Osteoblast (primary cell): ENCODE data around the gene CACNG8. TPM values are rescaled to one million over a fixed set of nuclear protein-coding genes. Genes with fewer than 3 reads are reported as not detected.

Experiments
- DNase-seq: peaks from one replicate; pipeline ENCODE4 v3.0.0; 2011; ENCODE audit warnings: low spot score, mixed read lengths; ENCODE audit not compliant: insufficient read length; ENCODE audit errors: missing footprints
- H2AFZ ChIP-seq: 2 replicates; pipeline ENCODE4 v1.6.0; 2011; ENCODE audit warnings: mild to moderate bottlenecking, low read length
- H3K27ac ChIP-seq: 2 replicates; pipeline ENCODE4 v1.5.1; 2011; ENCODE audit warnings: mild to moderate bottlenecking, low read depth, low read length, moderate library complexity
- H3K27me3 ChIP-seq: 2 replicates; pipeline ENCODE4 v1.6.0; 2012; ENCODE audit warnings: mild to moderate bottlenecking, control low read depth, inconsistent platforms, low read length, moderate library complexity; ENCODE audit not compliant: insufficient read depth
- H3K36me3 ChIP-seq: 2 replicates; pipeline ENCODE4 v1.5.1; 2011; ENCODE audit warnings: mild to moderate bottlenecking, low read length, control low read depth, moderate library complexity; ENCODE audit not compliant: insufficient read depth
- H3K4me1 ChIP-seq: 2 replicates; pipeline ENCODE4 v1.5.1; 2011; ENCODE audit warnings: mild to moderate bottlenecking, low read length, control low read depth, moderate library complexity; ENCODE audit not compliant: insufficient read depth
- H3K4me2 ChIP-seq: 2 replicates; pipeline ENCODE4 v1.6.0; 2011; ENCODE audit warnings: mild to moderate bottlenecking, low read length; ENCODE audit not compliant: insufficient read depth
- H3K4me3 ChIP-seq: fragments of 200-600 bp; sonication (generic); 3 replicates; pipeline ENCODE4 v1.5.1; 2012; ENCODE audit warnings: mild to moderate bottlenecking, low read length, inconsistent platforms; ENCODE audit not compliant: insufficient read depth
- H3K79me2 ChIP-seq: 2 replicates; pipeline ENCODE4 v1.6.0; 2012; ENCODE audit warnings: mild to moderate bottlenecking, low read length, control low read depth, inconsistent platforms; ENCODE audit not compliant: insufficient read depth
- H3K9me3 ChIP-seq: 2 replicates; pipeline ENCODE4 v1.5.1; 2011; ENCODE audit warnings: low read depth, low read length, control low read depth
- H4K20me1 ChIP-seq: 2 replicates; pipeline ENCODE4 v1.6.0; 2012; ENCODE audit warnings: mild to moderate bottlenecking, low read length, control low read depth; ENCODE audit not compliant: insufficient read depth
- total RNA-seq: library from RNA; depleted of rRNA; stranded (reverse); fragments of >200 nt; gene quantifications from 2 replicates; pipeline ENCODE4 v1.2.3, GENCODE V29; 2012
- TF ChIP-seq, protein P1 (sequence below): IDR thresholded peaks from 2 replicates; pipeline ENCODE4 v1.5.1; 2011; ENCODE audit warnings: mild to moderate bottlenecking, low read depth, low read length, moderate library complexity; ENCODE audit errors: extremely low read depth

The CACNG8 gene
- total RNA-seq, 1 donor: not detected

DNA sequence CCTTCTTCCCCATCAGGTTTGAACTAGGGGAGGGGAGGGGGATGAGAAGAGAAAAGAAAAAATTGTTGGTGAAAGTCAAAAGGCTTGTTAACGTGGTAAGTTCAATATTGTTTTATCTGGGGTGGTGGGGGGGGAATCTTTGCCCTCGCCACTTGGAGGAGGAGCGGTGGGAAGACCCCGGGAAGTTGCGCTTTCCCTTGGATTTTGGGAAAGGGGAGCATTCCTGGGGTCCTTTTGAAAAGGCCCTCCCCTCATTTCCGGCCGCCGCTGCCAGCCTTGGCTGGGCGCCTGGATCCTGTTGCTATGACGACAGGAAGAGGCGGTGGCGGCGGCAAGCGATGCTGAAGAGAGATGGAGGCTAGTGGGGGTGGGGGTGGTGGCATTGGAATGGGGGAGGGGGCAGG, 4.6 kb upstream of the CACNG8 start:
- TF ChIP-seq, protein P1, sequence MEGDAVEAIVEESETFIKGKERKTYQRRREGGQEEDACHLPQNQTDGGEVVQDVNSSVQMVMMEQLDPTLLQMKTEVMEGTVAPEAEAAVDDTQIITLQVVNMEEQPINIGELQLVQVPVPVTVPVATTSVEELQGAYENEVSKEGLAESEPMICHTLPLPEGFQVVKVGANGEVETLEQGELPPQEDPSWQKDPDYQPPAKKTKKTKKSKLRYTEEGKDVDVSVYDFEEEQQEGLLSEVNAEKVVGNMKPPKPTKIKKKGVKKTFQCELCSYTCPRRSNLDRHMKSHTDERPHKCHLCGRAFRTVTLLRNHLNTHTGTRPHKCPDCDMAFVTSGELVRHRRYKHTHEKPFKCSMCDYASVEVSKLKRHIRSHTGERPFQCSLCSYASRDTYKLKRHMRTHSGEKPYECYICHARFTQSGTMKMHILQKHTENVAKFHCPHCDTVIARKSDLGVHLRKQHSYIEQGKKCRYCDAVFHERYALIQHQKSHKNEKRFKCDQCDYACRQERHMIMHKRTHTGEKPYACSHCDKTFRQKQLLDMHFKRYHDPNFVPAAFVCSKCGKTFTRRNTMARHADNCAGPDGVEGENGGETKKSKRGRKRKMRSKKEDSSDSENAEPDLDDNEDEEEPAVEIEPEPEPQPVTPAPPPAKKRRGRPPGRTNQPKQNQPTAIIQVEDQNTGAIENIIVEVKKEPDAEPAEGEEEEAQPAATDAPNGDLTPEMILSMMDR: no peak

DNA sequence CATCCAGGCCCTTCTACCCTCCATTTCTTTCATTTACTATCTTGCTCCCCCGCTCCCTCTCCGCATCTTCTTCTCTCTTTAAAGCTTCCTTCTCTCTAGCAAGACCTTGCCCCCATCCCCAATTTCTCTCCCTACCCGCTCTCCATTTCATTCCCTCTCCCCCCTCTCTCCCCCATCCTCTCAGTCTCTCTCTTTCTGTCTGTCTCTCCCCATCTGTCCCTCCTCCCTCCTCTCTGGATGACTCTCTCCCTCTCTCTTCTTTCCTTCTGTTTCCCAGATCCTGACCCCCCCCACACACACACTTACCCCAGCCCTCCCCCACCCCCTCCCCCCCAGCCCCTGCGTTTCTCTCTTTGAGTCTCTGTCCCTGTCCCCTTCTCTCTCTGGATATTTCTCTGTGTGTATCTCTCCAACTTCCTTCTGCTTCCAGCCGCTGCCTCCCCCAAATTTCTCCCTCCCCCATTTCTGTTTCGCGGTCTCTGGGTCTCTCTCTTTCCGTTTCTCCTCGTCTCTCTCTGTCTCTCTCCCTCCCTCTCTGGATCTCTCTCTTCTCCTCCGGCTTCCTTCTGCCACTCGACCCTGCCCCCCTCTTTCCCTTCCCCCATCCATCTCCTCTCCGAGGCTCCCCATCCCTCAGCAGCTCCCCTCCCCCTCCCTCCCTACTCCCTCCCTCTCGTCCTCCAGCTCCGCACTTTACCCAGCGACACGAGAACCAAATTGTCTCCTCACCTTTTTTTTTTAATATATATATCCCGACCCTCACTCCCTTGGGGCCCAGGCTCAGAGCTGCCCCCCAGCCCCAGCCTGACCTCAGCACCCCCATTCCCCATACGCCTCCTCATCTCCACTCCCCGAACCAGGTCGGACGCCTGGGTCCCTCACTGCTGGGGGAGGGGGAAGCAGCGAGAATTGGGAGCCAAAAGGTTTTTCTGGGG, 3.6 kb upstream of the CACNG8 start:
- no peaks in the 10 kb centered on the region for H3K36me3 ChIP-seq
- H3K27ac ChIP-seq: no peak overlapping the region
- peaks cover 64% of the 10 kb centered on the region for H3K27me3 ChIP-seq
- no peaks in the 10 kb centered on the region for H3K9me3 ChIP-seq
- no peak overlapping the region for H3K4me2 ChIP-seq
- H3K79me2 ChIP-seq: no peaks in the 10 kb centered on the region
- DNase-seq: peak; percentile 52
- H2AFZ ChIP-seq: no peak overlapping the region
- no peak overlapping the region for H3K4me3 ChIP-seq
- no peaks in the 10 kb centered on the region for H3K4me1 ChIP-seq
- no peaks in the 10 kb centered on the region for H4K20me1 ChIP-seq
- TF ChIP-seq, protein P1: no peak

More for the DNA sequence above, 4.6 kb upstream of the CACNG8 start:
- H3K4me1 ChIP-seq: no peaks in the 10 kb centered on the region
- H3K4me3 ChIP-seq: no peak overlapping the region
- H4K20me1 ChIP-seq: no peaks in the 10 kb centered on the region
- no peak overlapping the region for H3K4me2 ChIP-seq
- DNase-seq: peak; percentile 65
- H3K9me3 ChIP-seq: no peaks in the 10 kb centered on the region
- no peak overlapping the region for H3K27ac ChIP-seq
- H3K79me2 ChIP-seq: no peaks in the 10 kb centered on the region
- H2AFZ ChIP-seq: no peak overlapping the region
- H3K27me3 ChIP-seq: peaks cover 55% of the 10 kb centered on the region
- H3K36me3 ChIP-seq: no peaks in the 10 kb centered on the region

DNA sequence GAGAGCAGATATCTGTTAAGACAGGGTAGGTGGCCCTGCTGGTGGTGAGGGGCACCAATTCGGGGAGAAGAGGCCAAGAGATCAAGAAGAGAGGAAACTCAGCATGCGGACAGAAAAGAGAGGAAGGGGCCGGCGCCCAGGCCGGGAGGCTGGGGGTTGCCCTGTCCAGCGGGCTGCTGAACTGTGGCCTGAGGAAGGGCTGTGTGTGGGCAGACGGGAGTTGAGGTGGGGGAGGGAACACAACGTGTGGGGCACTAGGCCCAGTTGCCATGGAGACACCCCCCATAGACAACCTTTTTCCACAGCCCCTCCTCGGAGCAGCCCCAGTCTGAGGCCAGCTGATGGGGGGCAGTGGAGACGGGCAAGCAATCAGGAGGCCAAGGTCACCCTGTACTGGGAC, 2.5 kb upstream of the CACNG8 start:
- Histone ChIP-seq H3K9me3 (no peaks in the 10 kb centered on the region), H3K27me3 (peaks cover 68% of the 10 kb centered on the region), H3K4me2 (no peak overlapping the region)

DNA sequence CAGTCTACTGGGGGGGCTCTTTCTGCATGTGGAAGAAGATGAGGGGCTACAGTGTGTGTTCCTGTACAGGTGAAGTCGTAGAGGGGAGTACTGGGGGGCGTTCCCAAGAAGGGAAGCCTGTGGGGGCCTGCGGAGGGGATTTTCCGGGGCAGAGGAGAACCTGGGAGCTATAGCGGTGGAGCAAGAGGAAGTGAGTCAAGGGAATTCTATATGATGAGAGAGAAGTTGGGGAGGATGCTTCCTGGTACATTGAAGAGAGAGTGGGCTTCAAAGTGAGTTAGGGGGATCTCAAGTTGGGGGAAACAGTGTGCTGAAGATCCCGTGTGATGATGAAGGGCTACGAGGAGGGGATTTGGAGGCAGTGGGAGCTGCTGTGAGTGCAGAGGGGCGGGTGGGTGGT, 1.9 kb upstream of the CACNG8 start:
- TF ChIP-seq, protein P1: no peak
- Histone ChIP-seq H3K4me3 (no peak overlapping the region), H3K9me3 (no peaks in the 10 kb centered on the region), H3K79me2 (no peaks in the 10 kb centered on the region), H3K27me3 (peaks cover 68% of the 10 kb centered on the region), H3K36me3 (no peaks in the 10 kb centered on the region), H4K20me1 (no peaks in the 10 kb centered on the region), H3K4me2 (no peak overlapping the region), H2AFZ (no peak overlapping the region), H3K27ac (no peak overlapping the region), H3K4me1 (no peaks in the 10 kb centered on the region)
- DNase-seq: peak; percentile 68

More for the DNA sequence above, 2.5 kb upstream of the CACNG8 start:
- H3K4me1 ChIP-seq: no peaks in the 10 kb centered on the region
- TF ChIP-seq, protein P1: no peak
- no peak overlapping the region for H3K4me3 ChIP-seq
- DNase-seq: peak; percentile 81
- no peaks in the 10 kb centered on the region for H3K79me2 ChIP-seq
- H3K36me3 ChIP-seq: no peaks in the 10 kb centered on the region
- H2AFZ ChIP-seq: no peak overlapping the region
- no peak overlapping the region for H3K27ac ChIP-seq
- no peaks in the 10 kb centered on the region for H4K20me1 ChIP-seq
